Measurements from ENCODE around the gene CRACR2B. TPM values are rescaled to one million over a fixed set of nuclear protein-coding genes. Genes with fewer than 3 reads are reported as not detected.
A peak's percentile ranks its signal among the peaks of the same experiment; 100 is the strongest.

The CRACR2B gene
- total and polyA plus RNA-seq, 2 of the 13 experiments (the other 11 are each of a cell fraction or from before 2014, with no cell fraction given) = 14.9 to 21.0 TPM

DNA sequence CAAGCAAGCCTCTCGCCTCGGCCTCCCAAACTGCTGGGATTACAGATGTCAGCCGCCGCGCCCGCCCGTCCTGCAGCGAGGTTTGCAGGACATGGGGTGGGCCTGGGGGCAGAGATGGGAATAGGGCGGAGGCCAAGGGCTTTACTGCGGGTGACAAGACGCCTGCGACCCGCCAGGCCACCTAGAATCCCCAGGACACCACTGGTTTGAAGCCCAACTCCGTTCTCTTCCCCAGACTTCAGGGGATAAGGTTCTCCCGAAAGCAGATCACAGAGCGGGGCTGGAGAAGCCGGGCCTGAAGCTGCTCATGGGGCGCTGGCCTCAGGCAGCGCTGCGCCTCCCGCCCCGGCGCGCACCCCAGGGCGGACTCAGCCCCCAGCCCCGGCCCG lies 14.3 kb downstream of the CRACR2B start (continued):
- TF ChIP-seq ZNF713 (CRISPR knock-in tag; IDR thresholded peaks at IDR 0.05) = no peak
- TF ChIP-seq EEA1 (CRISPR knock-in tag; IDR thresholded peaks at IDR 0.05; ENCODE audit: borderline replicate concordance) = no peak
- no peak for TF ChIP-seq ZNF484 (CRISPR knock-in tag; IDR thresholded peaks at IDR 0.05; ENCODE audit: borderline replicate concordance, low read depth)
- no peak for TF ChIP-seq HNF4G (IDR thresholded peaks at IDR 0.05; ENCODE audit: borderline replicate concordance, low read depth, low read length)
- TF ChIP-seq HNF4G (CRISPR knock-in tag; IDR thresholded peaks at IDR 0.05; ENCODE audit: borderline replicate concordance, low read depth) = no peak
- TF ChIP-seq LBX2 (CRISPR knock-in tag; IDR thresholded peaks at IDR 0.05; ENCODE audit: borderline replicate concordance) = no peak
- TF ChIP-seq, protein P1, sequence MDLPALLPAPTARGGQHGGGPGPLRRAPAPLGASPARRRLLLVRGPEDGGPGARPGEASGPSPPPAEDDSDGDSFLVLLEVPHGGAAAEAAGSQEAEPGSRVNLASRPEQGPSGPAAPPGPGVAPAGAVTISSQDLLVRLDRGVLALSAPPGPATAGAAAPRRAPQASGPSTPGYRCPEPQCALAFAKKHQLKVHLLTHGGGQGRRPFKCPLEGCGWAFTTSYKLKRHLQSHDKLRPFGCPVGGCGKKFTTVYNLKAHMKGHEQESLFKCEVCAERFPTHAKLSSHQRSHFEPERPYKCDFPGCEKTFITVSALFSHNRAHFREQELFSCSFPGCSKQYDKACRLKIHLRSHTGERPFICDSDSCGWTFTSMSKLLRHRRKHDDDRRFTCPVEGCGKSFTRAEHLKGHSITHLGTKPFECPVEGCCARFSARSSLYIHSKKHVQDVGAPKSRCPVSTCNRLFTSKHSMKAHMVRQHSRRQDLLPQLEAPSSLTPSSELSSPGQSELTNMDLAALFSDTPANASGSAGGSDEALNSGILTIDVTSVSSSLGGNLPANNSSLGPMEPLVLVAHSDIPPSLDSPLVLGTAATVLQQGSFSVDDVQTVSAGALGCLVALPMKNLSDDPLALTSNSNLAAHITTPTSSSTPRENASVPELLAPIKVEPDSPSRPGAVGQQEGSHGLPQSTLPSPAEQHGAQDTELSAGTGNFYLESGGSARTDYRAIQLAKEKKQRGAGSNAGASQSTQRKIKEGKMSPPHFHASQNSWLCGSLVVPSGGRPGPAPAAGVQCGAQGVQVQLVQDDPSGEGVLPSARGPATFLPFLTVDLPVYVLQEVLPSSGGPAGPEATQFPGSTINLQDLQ (CRISPR knock-in tag; IDR thresholded peaks at IDR 0.05) = no peak
- TF ChIP-seq HMG20A (CRISPR knock-in tag; IDR thresholded peaks at IDR 0.05; ENCODE audit: borderline replicate concordance) = no peak
- TF ChIP-seq MAF1 (CRISPR knock-in tag; IDR thresholded peaks at IDR 0.05; ENCODE audit: borderline replicate concordance) = no peak
- TF ChIP-seq, protein P2, sequence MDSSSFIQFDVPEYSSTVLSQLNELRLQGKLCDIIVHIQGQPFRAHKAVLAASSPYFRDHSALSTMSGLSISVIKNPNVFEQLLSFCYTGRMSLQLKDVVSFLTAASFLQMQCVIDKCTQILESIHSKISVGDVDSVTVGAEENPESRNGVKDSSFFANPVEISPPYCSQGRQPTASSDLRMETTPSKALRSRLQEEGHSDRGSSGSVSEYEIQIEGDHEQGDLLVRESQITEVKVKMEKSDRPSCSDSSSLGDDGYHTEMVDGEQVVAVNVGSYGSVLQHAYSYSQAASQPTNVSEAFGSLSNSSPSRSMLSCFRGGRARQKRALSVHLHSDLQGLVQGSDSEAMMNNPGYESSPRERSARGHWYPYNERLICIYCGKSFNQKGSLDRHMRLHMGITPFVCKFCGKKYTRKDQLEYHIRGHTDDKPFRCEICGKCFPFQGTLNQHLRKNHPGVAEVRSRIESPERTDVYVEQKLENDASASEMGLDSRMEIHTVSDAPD (CRISPR knock-in tag; IDR thresholded peaks at IDR 0.05) = 0 out of 2 replicates have a peak, but pooled peaks have one; percentile 15
- TF ChIP-seq ZSCAN29 (CRISPR knock-in tag; conservative IDR thresholded peaks at IDR 0.05) = no peak
- TF ChIP-seq SIX4 (CRISPR knock-in tag; IDR thresholded peaks at IDR 0.05) = no peak
- no peak for TF ChIP-seq ZNF781 (CRISPR knock-in tag; IDR thresholded peaks at IDR 0.05; ENCODE audit: borderline replicate concordance, not compliant biosample characterization)
- TF ChIP-seq HNF1A (IDR thresholded peaks at IDR 0.05; ENCODE audit: low read depth) = no peak
- TF ChIP-seq HNF1A (CRISPR knock-in tag; IDR thresholded peaks at IDR 0.05; ENCODE audit: borderline replicate concordance) = 0 out of 2 replicates have a peak, but pooled peaks have one; percentile 2
- no peak for TF ChIP-seq GABPB1 (CRISPR knock-in tag; IDR thresholded peaks at IDR 0.05)
- no peak for TF ChIP-seq SP1 (IDR thresholded peaks at IDR 0.05)
- TF ChIP-seq SP1 (CRISPR knock-in tag; IDR thresholded peaks at IDR 0.05) = no peak
- no peak for TF ChIP-seq PBX3 (CRISPR knock-in tag; IDR thresholded peaks at IDR 0.05; ENCODE audit: borderline replicate concordance)
- no peak for TF ChIP-seq FOSL2 (CRISPR knock-in tag; IDR thresholded peaks at IDR 0.05)
- TF ChIP-seq MEIS1 (CRISPR knock-in tag; IDR thresholded peaks at IDR 0.05; ENCODE audit: borderline replicate concordance) = no peak
- TF ChIP-seq ZSCAN20 (CRISPR knock-in tag; IDR thresholded peaks at IDR 0.05; ENCODE audit: borderline replicate concordance) = no peak

Data from HepG2 (cell line).